Gastrocnemius medialis (tissue), 4 donors: ENCODE measurements around the gene CDC14A. TPM values are rescaled to one million over a fixed set of nuclear protein-coding genes. Genes with fewer than 3 reads are reported as not detected.
"Not testable (repeated sequence)": the region's sequence is repeated elsewhere in the genome, so short reads cannot be mapped to it uniquely, and the experiment has no call there.

Experiments
- ATAC-seq, 2 donors: fragments of 150-250 bp; one replicate each; pipeline ENCODE4 v1.9.1; 2016
- DNase-seq, 2 donors: peaks; one replicate each; pipeline ENCODE4 v3.0.0-alpha.2; 2019
- H3K27ac ChIP-seq, 4 donors: fragments of 200-600 bp; sonication (generic); 1 replicate in 1 of 4; 2 replicates in 3 of 4; pipeline ENCODE4 v1.5.1; 2016 to 2018; ENCODE audit warnings: mild to moderate bottlenecking in 2 of 4, moderate library complexity in 1 of 4
- H3K27me3 ChIP-seq, 3 donors: fragments of 200-600 bp; sonication (generic) in 2 of 3; 1 replicate in 1 of 3; 2 replicates in 2 of 3; pipeline versions ENCODE4 v1.5.1 to v1.6.0; 2016 to 2019; ENCODE audit warnings: mild to moderate bottlenecking in 1 of 3, moderate library complexity in 1 of 3
- H3K36me3 ChIP-seq, 2 donors: fragments of 200-600 bp; sonication (generic) in 1 of 2; one replicate each; pipeline ENCODE4 v1.5.1; 2017 to 2018
- H3K4me1 ChIP-seq, 2 donors: fragments of 200-600 bp; sonication (generic) in 1 of 2; one replicate each; pipeline ENCODE4 v1.5.1; 2016 to 2017; ENCODE audit warnings: mild to moderate bottlenecking in 2 of 2
- H3K4me3 ChIP-seq, 4 donors: fragments of 200-600 bp; sonication (generic) in 3 of 4; 1 replicate in 1 of 4; 2 replicates in 3 of 4; pipeline ENCODE4 v1.5.1; 2016 to 2019; ENCODE audit warnings: mild to moderate bottlenecking in 2 of 4
- H3K9me3 ChIP-seq, 3 donors: fragments of 200-600 bp; sonication (generic) in 2 of 3; 1 replicate in 1 of 3; 2 replicates in 2 of 3; pipeline ENCODE4 v1.5.1; 2016 to 2019
- CTCF ChIP-seq, 5 experiments: fragments of 450-650 bp in 3 of 5; fragments of 200-600 bp in 2 of 5; sonication (generic) in 2 of 5; IDR thresholded peaks in 4 of 5; conservative IDR thresholded peaks in 1 of 5; 1 replicate in 4 of 5; 2 replicates in 1 of 5; pipeline ENCODE4 v1.5.1; 2016 to 2019; ENCODE audit warnings: antibody characterized with exemption in 5 of 5, mild to moderate bottlenecking in 3 of 5, moderate library complexity in 3 of 5
- POLR2A ChIP-seq, 2 donors: fragments of 450-650 bp; IDR thresholded peaks; one replicate each; pipeline ENCODE4 v1.6.1; 2017; ENCODE audit warnings: antibody characterized with exemption in 2 of 2, mild to moderate bottlenecking in 2 of 2, moderate library complexity in 2 of 2
- in situ Hi-C, 4 donors: fragments of 200-750 bp; cut with MboI; loops; one replicate each; pipeline versions ENCODE4 v1.15.0 to v1.8.0; 2017; ENCODE audit warnings: low sequenced_read_pairs in 4 of 4
- intact Hi-C: fragments of 100-400 bp; cut with DNase I; formaldehyde crosslinking; loops from one replicate; pipeline ENCODE4 v1.15.1; 2023; ENCODE audit warnings: low total_unique reads
- total RNA-seq, 4 donors: library from RNA; depleted of rRNA; stranded (reverse); fragments of >200 nt; gene quantifications; one replicate each; pipeline versions ENCODE4 v1.1.0 to v1.2.3, GENCODE V29; 2016

The CDC14A gene
- total RNA-seq, 4 donors from 2014 or later, result 2.1 to 10.0 (median 6.0) TPM

GRCh38 chr1:100363831-100364230 lies 11.5 kb downstream of the CDC14A start:
- Histone ChIP-seq H3K27me3 (no peaks in the 10 kb centered on the region), H3K36me3 (no peaks in the 10 kb centered on the region), H3K4me3 (no peak overlapping the region), H3K9me3 (no peaks in the 10 kb centered on the region), H3K27ac (no peak overlapping the region), H3K4me1 (peaks cover 5 to 6% of the 10 kb centered on the region in 2 donors)
- in situ Hi-C loops (loop anchor here in 1 of 4 donors (25.0 kb wide), 1 partner anchor 523 kb away; the partner anchor contains the start of genes EXTL2 and SLC30A7), intact Hi-C loops (no loop called here)
- DNase-seq (no peak), ATAC-seq (no peak)
- TF ChIP-seq CTCF (IDR thresholded peaks at IDR 0.05 in 4 of 5, conservative IDR thresholded peaks at IDR 0.05 in 1 of 5) (no peak), POLR2A (IDR thresholded peaks at IDR 0.05) (no peak)

DNA sequence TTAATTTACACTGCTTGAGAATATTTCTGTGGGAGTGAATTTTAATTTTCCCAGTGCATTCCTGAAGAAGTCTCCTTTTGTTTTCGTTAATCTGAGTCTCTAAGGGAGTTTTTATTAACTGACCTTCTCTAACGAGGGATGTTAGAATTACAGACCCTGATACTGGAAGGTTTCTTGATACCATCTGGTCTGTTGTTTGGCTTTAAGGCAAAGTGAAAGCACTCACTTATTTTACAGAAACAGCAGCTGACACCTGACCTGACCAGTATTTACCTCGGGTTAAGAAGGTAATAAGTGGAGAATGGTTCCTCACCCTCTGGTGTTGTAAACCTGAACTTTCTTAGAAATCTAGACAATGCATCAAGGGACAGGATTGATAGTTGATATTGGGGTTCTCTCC lies 12.4 kb downstream of the CDC14A start:
- in situ Hi-C loops (loop anchor here in 1 of 4 donors (25.0 kb wide), 1 partner anchor 523 kb away; the partner anchor contains the start of genes EXTL2 and SLC30A7), intact Hi-C loops (no loop called here)
- Histone ChIP-seq H3K27ac (no peak overlapping the region), H3K4me3 (no peak overlapping the region), H3K36me3 (no peaks in the 10 kb centered on the region), H3K27me3 (no peaks in the 10 kb centered on the region), H3K9me3 (no peaks in the 10 kb centered on the region), H3K4me1 (peaks cover 5 to 6% of the 10 kb centered on the region in 2 donors)
- no peak for DNase-seq
- no peak for ATAC-seq
- TF ChIP-seq CTCF (IDR thresholded peaks at IDR 0.05 in 4 of 5, conservative IDR thresholded peaks at IDR 0.05 in 1 of 5), result no peak
- no peak for TF ChIP-seq POLR2A (IDR thresholded peaks at IDR 0.05)

DNA sequence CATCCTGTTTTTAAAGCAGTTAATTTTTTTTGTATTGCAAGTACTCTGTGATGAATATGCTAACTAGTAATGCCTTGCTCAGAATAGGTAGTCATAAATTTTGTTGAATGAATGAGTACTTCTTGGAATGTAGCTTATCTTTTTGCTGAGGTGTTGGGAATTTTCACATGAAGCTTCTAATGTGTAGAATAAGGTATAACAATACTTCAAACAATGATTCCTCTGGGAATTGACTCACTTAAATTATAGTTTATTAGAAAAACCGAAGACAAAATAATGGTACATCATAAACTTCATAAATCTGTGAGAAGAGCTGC lies 13.9 kb downstream of the CDC14A start:
- Histone ChIP-seq H3K27ac (no peak overlapping the region), H3K4me1 (peaks cover 0 to 4% of the 10 kb centered on the region in 2 donors), H3K9me3 (no peaks in the 10 kb centered on the region), H3K4me3 (no peak overlapping the region), H3K27me3 (no peaks in the 10 kb centered on the region), H3K36me3 (no peaks in the 10 kb centered on the region)
- ATAC-seq, result no peak
- intact Hi-C loops (no loop called here), in situ Hi-C loops (loop anchor here in 1 of 4 donors (25.0 kb wide), 1 partner anchor 521 kb away; the partner anchor contains the start of genes EXTL2 and SLC30A7)
- no peak for DNase-seq
- no peak for TF ChIP-seq POLR2A (IDR thresholded peaks at IDR 0.05)
- no peak for TF ChIP-seq CTCF (IDR thresholded peaks at IDR 0.05 in 4 of 5, conservative IDR thresholded peaks at IDR 0.05 in 1 of 5)

- H3K9me3 ChIP-seq, ATAC-seq, DNase-seq, H3K27ac ChIP-seq, H3K27me3 ChIP-seq, H3K4me1 ChIP-seq, intact Hi-C loops, H3K4me3 ChIP-seq, H3K36me3 ChIP-seq: not testable (repeated sequence)
- in situ Hi-C loops, result loop anchor here in 1 of 4 donors (25.0 kb wide), 1 partner anchor 518 kb away; the partner anchor contains the start of genes EXTL2 and SLC30A7
These were observed 17.0 kb downstream of the CDC14A start for GRCh38 chr1:100369339-100369738.

DNA sequence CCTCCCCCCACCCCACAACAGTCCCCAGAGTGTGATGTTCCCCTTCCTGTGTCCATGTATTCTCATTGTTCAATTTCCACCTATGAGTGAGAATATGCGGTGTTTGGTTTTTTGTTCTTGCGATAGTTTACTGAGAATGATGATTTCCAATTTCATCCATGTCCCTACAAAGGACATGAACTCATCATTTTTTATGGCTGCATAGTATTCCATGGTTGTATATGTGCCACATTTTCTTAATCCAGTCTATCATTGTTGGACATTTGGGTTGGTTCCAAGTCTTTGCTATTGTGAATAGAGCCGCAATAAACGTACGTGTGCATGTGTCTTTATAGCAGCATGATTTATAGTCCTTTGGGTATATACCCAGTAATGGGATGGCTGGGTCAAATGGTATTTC lies 21.6 kb downstream of the CDC14A start:
- H3K4me3 ChIP-seq, H3K4me1 ChIP-seq, DNase-seq, H3K9me3 ChIP-seq, ATAC-seq, H3K27ac ChIP-seq, H3K27me3 ChIP-seq, intact Hi-C loops, H3K36me3 ChIP-seq: not testable (repeated sequence)
- in situ Hi-C loops, result loop anchor here in 1 of 4 donors (25.0 kb wide), 1 partner anchor 513 kb away; the partner anchor contains the start of genes EXTL2 and SLC30A7

GRCh38 chr1:100376890-100377289 lies 24.6 kb downstream of the CDC14A start:
- H3K27me3 ChIP-seq, ATAC-seq, H3K27ac ChIP-seq, DNase-seq, H3K9me3 ChIP-seq, H3K4me3 ChIP-seq, in situ Hi-C loops, H3K36me3 ChIP-seq, intact Hi-C loops, H3K4me1 ChIP-seq: not testable (repeated sequence)
